ENCODE data around the gene COQ8A.

COQ8A gene

DNA sequence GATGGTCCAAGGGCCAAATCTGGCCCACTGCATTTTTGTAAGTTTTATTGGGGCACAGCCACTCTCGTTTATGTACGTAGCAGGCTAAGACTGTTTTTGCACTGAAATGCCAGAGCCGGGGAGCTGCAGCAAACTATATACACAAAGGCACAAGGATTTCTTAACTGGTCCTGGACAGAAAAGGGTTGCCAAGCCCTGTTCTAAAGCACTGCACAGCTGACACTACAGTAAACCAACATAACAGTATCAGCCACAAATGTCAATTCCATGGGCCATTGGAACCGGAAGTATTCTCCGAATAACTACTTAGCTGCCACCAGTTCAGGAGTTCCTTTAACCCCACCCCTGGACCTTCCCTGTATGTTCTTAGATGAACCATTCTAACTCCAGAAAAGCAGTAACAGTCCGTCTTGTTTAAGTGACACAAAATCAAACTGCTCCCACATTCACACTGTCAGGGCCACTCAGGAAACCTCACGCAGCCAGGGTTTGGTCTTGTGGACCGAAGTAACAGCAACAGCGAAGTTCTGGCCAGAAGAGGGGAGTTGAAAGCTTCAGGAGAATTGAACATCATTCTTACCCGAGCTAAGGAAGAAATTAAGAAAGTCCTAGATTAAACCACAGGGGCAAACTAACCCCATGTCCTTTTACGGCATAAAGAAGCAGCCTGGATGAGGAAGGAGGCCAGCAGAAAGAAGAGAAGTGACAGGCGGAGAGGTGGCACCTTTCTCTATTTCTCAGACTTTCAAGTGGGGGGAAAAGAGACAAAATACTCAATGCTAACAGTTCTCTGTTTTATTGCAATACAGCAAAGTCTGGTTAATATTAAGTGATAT lies 49.2 kb downstream of the COQ8A start:
- no peak overlapping the region for H3K4me3 ChIP-seq (ENCODE audit: control insufficient read depth, low read depth, low read length)
- no peak for DNase-seq (ENCODE audit: low read depth)
- TF ChIP-seq, protein P1, sequence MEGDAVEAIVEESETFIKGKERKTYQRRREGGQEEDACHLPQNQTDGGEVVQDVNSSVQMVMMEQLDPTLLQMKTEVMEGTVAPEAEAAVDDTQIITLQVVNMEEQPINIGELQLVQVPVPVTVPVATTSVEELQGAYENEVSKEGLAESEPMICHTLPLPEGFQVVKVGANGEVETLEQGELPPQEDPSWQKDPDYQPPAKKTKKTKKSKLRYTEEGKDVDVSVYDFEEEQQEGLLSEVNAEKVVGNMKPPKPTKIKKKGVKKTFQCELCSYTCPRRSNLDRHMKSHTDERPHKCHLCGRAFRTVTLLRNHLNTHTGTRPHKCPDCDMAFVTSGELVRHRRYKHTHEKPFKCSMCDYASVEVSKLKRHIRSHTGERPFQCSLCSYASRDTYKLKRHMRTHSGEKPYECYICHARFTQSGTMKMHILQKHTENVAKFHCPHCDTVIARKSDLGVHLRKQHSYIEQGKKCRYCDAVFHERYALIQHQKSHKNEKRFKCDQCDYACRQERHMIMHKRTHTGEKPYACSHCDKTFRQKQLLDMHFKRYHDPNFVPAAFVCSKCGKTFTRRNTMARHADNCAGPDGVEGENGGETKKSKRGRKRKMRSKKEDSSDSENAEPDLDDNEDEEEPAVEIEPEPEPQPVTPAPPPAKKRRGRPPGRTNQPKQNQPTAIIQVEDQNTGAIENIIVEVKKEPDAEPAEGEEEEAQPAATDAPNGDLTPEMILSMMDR (conservative IDR thresholded peaks at IDR 0.05; ENCODE audit: control insufficient read depth, insufficient read depth, low read depth, low read length): no peak

DNA sequence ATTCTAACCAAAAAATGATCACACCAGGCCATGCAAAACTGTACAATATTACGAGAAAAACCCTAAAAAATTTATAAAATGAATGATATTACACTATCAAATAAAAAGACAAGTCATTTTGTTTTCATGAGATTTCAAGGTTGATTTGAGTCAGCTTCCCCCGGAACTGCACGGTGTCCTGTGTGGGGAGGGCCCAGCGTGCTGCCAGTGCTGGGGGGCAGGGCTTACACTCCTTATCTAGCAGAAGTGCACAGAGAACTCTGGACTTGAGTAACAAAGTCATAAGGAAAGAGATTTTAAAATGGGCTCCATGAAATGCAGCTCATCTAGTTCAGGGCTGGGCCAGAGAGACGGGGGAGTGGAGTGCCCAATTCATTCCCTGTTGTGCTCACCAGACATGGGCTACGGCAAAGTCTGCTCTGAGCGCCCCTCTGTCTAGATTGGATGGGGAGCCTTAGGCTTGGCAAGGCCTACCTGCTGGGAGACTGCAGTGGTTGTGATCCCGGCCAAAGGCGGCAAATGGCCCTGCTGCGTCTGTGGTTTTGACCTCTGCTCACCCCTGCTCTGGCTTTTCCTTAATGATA lies 50.1 kb downstream of the COQ8A start:
- DNase-seq (ENCODE audit: low read depth): no peak
- TF ChIP-seq, protein P1 (conservative IDR thresholded peaks at IDR 0.05; ENCODE audit: control insufficient read depth, insufficient read depth, low read depth, low read length): no peak
- no peak overlapping the region for H3K4me3 ChIP-seq (ENCODE audit: control insufficient read depth, low read depth, low read length)

DNA sequence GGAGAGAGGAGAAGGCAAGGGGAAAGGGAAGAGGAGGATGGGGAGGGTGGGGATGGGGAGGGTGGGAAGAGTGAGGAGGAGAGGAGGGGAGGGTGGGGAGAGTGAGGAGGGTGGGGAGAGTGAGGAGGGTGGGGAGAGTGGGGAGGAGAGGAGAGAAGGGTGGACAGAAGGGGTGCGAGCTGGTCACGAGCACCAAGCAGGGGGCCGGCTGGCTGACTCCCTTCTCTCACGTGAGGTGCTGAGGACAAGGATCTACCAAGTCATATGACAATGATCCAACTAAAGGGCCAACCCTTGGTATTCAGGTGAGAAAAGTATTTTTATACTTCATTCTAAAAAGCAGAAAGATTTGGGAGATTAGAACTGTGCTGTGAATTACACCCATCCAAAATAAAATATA lies 51.8 kb downstream of the COQ8A start:
- DNase-seq (ENCODE audit: low read depth): no peak
- TF ChIP-seq, protein P1 (conservative IDR thresholded peaks at IDR 0.05; ENCODE audit: control insufficient read depth, insufficient read depth, low read depth, low read length): no peak
- H3K4me3 ChIP-seq (ENCODE audit: control insufficient read depth, low read depth, low read length): no peak overlapping the region

DNA sequence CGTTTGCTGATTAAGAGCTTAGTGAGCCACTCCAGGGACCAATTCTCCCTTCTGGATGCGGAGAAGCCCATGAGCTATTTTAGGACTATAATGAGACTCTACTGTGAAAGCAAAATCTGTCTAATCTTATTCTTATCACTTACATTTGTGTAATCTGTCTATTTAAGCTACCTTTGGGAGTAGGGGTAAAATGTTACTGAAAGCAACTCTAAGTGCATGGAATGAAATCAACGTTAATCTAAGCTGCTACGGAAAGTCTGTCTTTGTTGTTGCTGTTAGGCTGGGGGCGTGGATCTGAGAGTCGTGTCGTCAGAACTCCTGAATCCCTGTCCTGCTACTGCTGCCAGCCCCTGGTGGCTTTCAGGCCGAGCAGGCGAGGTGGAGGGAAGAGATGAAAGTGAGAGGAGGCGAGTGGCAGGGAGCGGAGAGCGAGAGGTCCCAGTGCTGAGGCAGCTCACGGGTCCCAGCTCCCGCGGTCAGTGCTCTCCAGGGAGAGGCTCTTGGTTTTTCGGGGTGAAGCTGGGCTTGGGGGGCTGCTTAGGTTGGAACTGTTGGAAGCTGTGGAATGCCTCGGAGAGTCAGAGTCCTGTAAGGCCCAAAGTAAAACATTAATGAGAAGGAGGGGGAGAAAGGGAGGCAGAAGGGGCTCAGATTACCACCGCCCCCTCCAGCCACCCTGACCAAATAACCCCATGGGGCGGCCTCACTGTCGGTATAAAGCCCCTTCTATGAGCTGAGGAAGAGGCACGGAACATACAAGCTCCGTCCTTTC lies 53.9 kb downstream of the COQ8A start:
- DNase-seq (ENCODE audit: low read depth): no peak
- no peak overlapping the region for H3K4me3 ChIP-seq (ENCODE audit: control insufficient read depth, low read depth, low read length)
- TF ChIP-seq, protein P1 (conservative IDR thresholded peaks at IDR 0.05; ENCODE audit: control insufficient read depth, insufficient read depth, low read depth, low read length): no peak

DNA sequence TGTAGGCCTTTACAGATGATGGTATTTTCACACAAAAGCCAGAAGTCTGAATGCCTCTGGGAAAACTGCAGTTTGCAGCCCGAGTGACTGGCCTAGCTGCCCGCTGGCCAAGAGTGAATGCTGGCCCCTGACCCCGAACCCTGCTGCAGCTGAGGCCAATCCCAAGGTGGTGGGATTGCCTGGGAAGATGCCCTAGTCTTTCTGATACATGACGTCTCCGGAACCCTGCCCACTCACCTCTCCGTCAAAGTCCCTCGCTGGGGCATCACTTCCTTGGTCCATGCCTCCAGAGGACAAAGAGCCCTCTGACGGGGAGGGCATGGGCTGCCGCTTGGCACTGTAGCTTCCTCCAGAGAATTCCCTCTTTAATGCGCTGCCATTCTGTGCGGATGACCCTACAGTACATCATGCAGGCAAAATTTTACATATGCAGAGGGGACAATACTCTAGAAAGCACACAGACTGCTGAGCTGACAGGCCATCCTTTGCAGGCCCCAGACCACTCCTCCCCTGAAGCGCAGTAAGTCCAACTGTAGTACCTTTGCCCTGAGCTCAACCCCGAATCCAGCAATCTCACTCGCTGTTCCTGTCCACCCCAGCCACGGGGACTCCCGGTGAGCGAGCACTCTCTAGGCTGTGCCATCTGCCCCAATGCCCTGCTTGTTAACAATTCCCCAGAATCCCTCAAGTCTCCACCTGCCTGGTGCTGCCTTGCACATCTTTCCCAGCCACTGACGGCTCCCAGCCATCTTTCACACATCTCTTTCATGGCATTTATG lies 54.7 kb downstream of the COQ8A start:
- DNase-seq (ENCODE audit: low read depth): no peak
- TF ChIP-seq, protein P1 (conservative IDR thresholded peaks at IDR 0.05; ENCODE audit: control insufficient read depth, insufficient read depth, low read depth, low read length): no peak
- no peak overlapping the region for H3K4me3 ChIP-seq (ENCODE audit: control insufficient read depth, low read depth, low read length)
